GM12873 (cell line): ENCODE results near the gene ANKRD49.

ENCODE experiments used
- CTCF ChIP-seq: IDR thresholded peaks from 2 replicates; pipeline ENCODE4 v1.5.1; 2012; ENCODE audit warnings: low read depth, mild to moderate bottlenecking, moderate library complexity, low read length, control low read depth; ENCODE audit not compliant: insufficient read depth; ENCODE audit errors: missing control alignments

ANKRD49 gene

GRCh38 chr11:94481342-94481741 is 12.4 kb upstream of the ANKRD49 start:
- no peak for TF ChIP-seq CTCF

GRCh38 chr11:94486068-94486467 is 7.7 kb upstream of the ANKRD49 start:
- no peak for TF ChIP-seq CTCF

GRCh38 chr11:94494126-94494680 is 419 bp downstream of the ANKRD49 start:
- TF ChIP-seq CTCF, result no peak

- no peak for TF ChIP-seq CTCF
These were observed 6.4 kb downstream of the ANKRD49 start for GRCh38 chr11:94500181-94500580.

- no peak for TF ChIP-seq CTCF
These were observed 7.7 kb downstream of the ANKRD49 start for GRCh38 chr11:94501522-94501921.

GRCh38 chr11:94504689-94505293 is 11.0 kb downstream of the ANKRD49 start:
- TF ChIP-seq CTCF, result peak; percentile 49

GRCh38 chr11:94507485-94507884 is 13.7 kb downstream of the ANKRD49 start:
- TF ChIP-seq CTCF, result no peak
